HCT116 (cell line): Measurements from ENCODE around the gene DOCK3. TPM values are rescaled to one million over a fixed set of nuclear protein-coding genes. Genes with fewer than 3 reads are reported as not detected.
A peak's percentile ranks its signal among the peaks of the same experiment; 100 is the strongest.

Experiments used
- ATAC-seq: fragments of 200-7000 bp; cut with Tn5 transposase; 2 replicates; pipeline ENCODE4 v1.9.1; 2020; ENCODE audit warnings: mild to moderate bottlenecking, moderate library complexity
- BruUV-seq: library from RNA; stranded (reverse); fragments of 400-500 nt; replicated peaks from 2 replicates; lab custom pipeline; 2021; lab: Mats Ljungman, UMichigan
- CTCF ChIA-PET: fragments of 300-600 bp; sonication (Branson Sonifier 250); formaldehyde crosslinking; loops from one replicate; lab custom pipeline; 2021; ENCODE audit warnings: antibody characterized with exemption; lab: Charles Lee
- POLR2A ChIA-PET: fragments of 300-600, 350-600 bp; sonication (Branson Sonifier 250); formaldehyde crosslinking; loops from one replicate; lab custom pipeline; 2021; ENCODE audit warnings: antibody characterized with exemption; lab: Charles Lee
- RAD21 ChIA-PET, 2 experiments: fragments of 300-600 bp; sonication (Branson Sonifier 250); formaldehyde crosslinking; loops; one replicate each; lab custom pipeline; 2023; ENCODE audit warnings: low total read pairs in 2 of 2; ENCODE audit not compliant: uncharacterized antibody in 2 of 2, unreplicated experiment in 2 of 2, low non-redundant PET in 1 of 2; lab: Charles Lee
- DNase-seq: peaks from one replicate; pipeline ENCODE4 v3.0.0-alpha.2; 2010; ENCODE audit warnings: low read depth, low spot score
- H2AFZ ChIP-seq: fragments of 200-600 bp; shearing (Covaris generic), sonication (generic); 2 replicates; pipeline ENCODE4 v1.6.1; 2017; ENCODE audit warnings: low read depth, mixed run types, mixed read lengths, antibody characterized with exemption, low read length; ENCODE audit not compliant: poor library complexity, severe bottlenecking
- H3K27ac ChIP-seq: 2 replicates; pipeline ENCODE4 v1.5.1; 2012; ENCODE audit warnings: low read depth, low read length
- H3K27me3 ChIP-seq: fragments of 200-600 bp; sonication (generic); 2 replicates; pipeline ENCODE4 v1.6.1; 2016; ENCODE audit warnings: mixed run types, low read length, mixed read lengths; ENCODE audit not compliant: insufficient read depth
- H3K36me3 ChIP-seq, 2 experiments: fragments of 200-500 bp in 1 of 2; fragments of 200-600 bp in 1 of 2; sonication (Bioruptor generic) in 1 of 2; sonication (generic) in 1 of 2; 2 replicates each; pipeline versions ENCODE4 v1.5.1 to v1.6.1; 2014 to 2016; ENCODE audit warnings: low read length in 2 of 2, inconsistent platforms in 1 of 2, mixed read lengths in 1 of 2, mixed run types in 1 of 2; ENCODE audit not compliant: insufficient read depth in 2 of 2, control insufficient read depth in 1 of 2
- H3K4me1 ChIP-seq, 2 experiments: fragments of 200-600 bp in 1 of 2; sonication (generic) in 1 of 2; 2 replicates each; pipeline versions ENCODE4 v1.5.1 to v1.6.1; 2012 to 2017; ENCODE audit warnings: low read length in 2 of 2, inconsistent platforms in 1 of 2, mild to moderate bottlenecking in 1 of 2, mixed read lengths in 1 of 2, mixed run types in 1 of 2, moderate library complexity in 1 of 2; ENCODE audit not compliant: insufficient read depth in 2 of 2, control insufficient read depth in 1 of 2
- H3K4me2 ChIP-seq: fragments of 200-600 bp; sonication (generic); 2 replicates; pipeline ENCODE4 v1.6.1; 2017; ENCODE audit warnings: mixed run types, low read length, mixed read lengths
- H3K4me3 ChIP-seq, 2 experiments: fragments of 200-600 bp in 1 of 2; sonication (generic) in 1 of 2; replicated peaks in 1 of 2; 2 replicates each; pipeline ENCODE4 v1.5.1; 2011 to 2016; ENCODE audit warnings: low read length in 2 of 2, control low read depth in 1 of 2, low read depth in 1 of 2, mild to moderate bottlenecking in 1 of 2, mixed read lengths in 1 of 2, mixed run types in 1 of 2
- H3K79me2 ChIP-seq: fragments of 200-600 bp; sonication (generic); 2 replicates; pipeline ENCODE4 v1.6.1; 2017; ENCODE audit warnings: mild to moderate bottlenecking, mixed run types, low read length, moderate library complexity, mixed read lengths; ENCODE audit not compliant: insufficient read depth
- H3K9ac ChIP-seq: fragments of 200-600 bp; sonication (generic); 2 replicates; pipeline ENCODE4 v1.6.1; 2016; ENCODE audit warnings: low read length, mixed read lengths
- H3K9me2 ChIP-seq: fragments of 200-600 bp; sonication (generic), shearing (Covaris generic); 2 replicates; pipeline ENCODE4 v1.6.1; 2017; ENCODE audit warnings: mixed run types, mild to moderate bottlenecking, moderate library complexity; ENCODE audit not compliant: insufficient read depth
- H3K9me3 ChIP-seq, 2 experiments: fragments of 200-500 bp in 1 of 2; fragments of 200-600 bp in 1 of 2; sonication (Bioruptor generic) in 1 of 2; sonication (generic) in 1 of 2; 2 replicates each; pipeline ENCODE4 v1.6.1; 2014 to 2017; ENCODE audit warnings: low read length in 2 of 2, mixed read lengths in 2 of 2, inconsistent platforms in 1 of 2, low read depth in 1 of 2, mild to moderate bottlenecking in 1 of 2, mixed run types in 1 of 2, moderate library complexity in 1 of 2; ENCODE audit not compliant: control insufficient read depth in 1 of 2, insufficient read depth in 1 of 2
- H4K20me1 ChIP-seq: fragments of 200-600 bp; sonication (generic), shearing (Covaris generic); 2 replicates; pipeline ENCODE4 v1.6.1; 2017; ENCODE audit warnings: mixed run types, mild to moderate bottlenecking, moderate library complexity; ENCODE audit not compliant: insufficient read depth
- CBX3 ChIP-seq: IDR thresholded peaks from 2 replicates; pipeline ENCODE4 v1.6.1; 2012; ENCODE audit warnings: low read depth
- CEBPB ChIP-seq: IDR thresholded peaks from 2 replicates; pipeline ENCODE4 v1.6.1; 2012; ENCODE audit warnings: low read depth
- EGR1 ChIP-seq: IDR thresholded peaks from 2 replicates; pipeline ENCODE4 v1.6.1; 2012; ENCODE audit warnings: low read depth
- ELF1 ChIP-seq: IDR thresholded peaks from 2 replicates; pipeline ENCODE4 v1.6.1; 2012; ENCODE audit warnings: low read depth, borderline replicate concordance
- EZH2 ChIP-seq: fragments of 200-600 bp; sonication (generic); IDR thresholded peaks from 2 replicates; pipeline ENCODE4 v1.6.1; 2017; ENCODE audit warnings: antibody characterized with exemption, mixed run types
- POLR2A ChIP-seq: IDR thresholded peaks from 2 replicates; pipeline ENCODE4 v1.7.0; 2011; ENCODE audit warnings: borderline replicate concordance; ENCODE audit not compliant: insufficient read depth, insufficient read length; ENCODE audit errors: extremely low read depth
- POLR2AphosphoS5 ChIP-seq: IDR thresholded peaks from 2 replicates; pipeline ENCODE4 v1.6.1; 2011; ENCODE audit warnings: mild to moderate bottlenecking, low read depth, low read length, moderate library complexity
- RAD21 ChIP-seq: IDR thresholded peaks from 2 replicates; pipeline ENCODE4 v1.6.1; 2012; ENCODE audit warnings: low read depth, mild to moderate bottlenecking
- SRF ChIP-seq: IDR thresholded peaks from 2 replicates; pipeline ENCODE4 v1.6.1; 2012; ENCODE audit warnings: low read depth
- YY1 ChIP-seq: IDR thresholded peaks from 2 replicates; pipeline ENCODE4 v1.6.1; 2011; ENCODE audit warnings: low read length, low read depth, moderate library complexity, mild to moderate bottlenecking; ENCODE audit not compliant: insufficient replicate concordance; ENCODE audit errors: extremely low read depth
- intact Hi-C: fragments of 100-400 bp; cut with micrococcal nuclease; formaldehyde crosslinking; loops from 2 replicates; pipeline ENCODE4 v1.10.0; 2022
- total RNA-seq: library from RNA; stranded (reverse); gene quantifications from one replicate; pipeline ENCODE4 v1.2.1, GENCODE V29; 2021; ENCODE audit not compliant: unreplicated experiment
- TF ChIP-seq, protein P1 (sequence below): IDR thresholded peaks from 2 replicates; pipeline ENCODE4 v1.6.1; 2012
- TF ChIP-seq, protein P2 (sequence below): IDR thresholded peaks from 2 replicates; pipeline ENCODE4 v1.6.1; 2012
- TF ChIP-seq, protein P3 (sequence below): IDR thresholded peaks from 2 replicates; pipeline ENCODE4 v1.6.1; 2011; ENCODE audit warnings: mild to moderate bottlenecking, low read length, moderate library complexity; ENCODE audit not compliant: insufficient replicate concordance; ENCODE audit errors: extremely low read depth
- TF ChIP-seq, protein P4 (sequence below), 3 experiments: fragments of 200-600 bp in 1 of 3; sonication (generic) in 1 of 3; IDR thresholded peaks in 2 of 3; conservative IDR thresholded peaks in 1 of 3; 2 replicates each; pipeline ENCODE4 v1.5.1; 2012 to 2017; ENCODE audit warnings: low read depth in 2 of 3, low read length in 2 of 3, antibody characterized with exemption in 1 of 3, borderline replicate concordance in 1 of 3, control low read depth in 1 of 3, mild to moderate bottlenecking in 1 of 3, mixed read lengths in 1 of 3, mixed run types in 1 of 3, moderate library complexity in 1 of 3; ENCODE audit not compliant: insufficient read depth in 1 of 3

Gene DOCK3
- total RNA-seq, 1 experiment from 2014 or later, result 4.2 TPM

DNA sequence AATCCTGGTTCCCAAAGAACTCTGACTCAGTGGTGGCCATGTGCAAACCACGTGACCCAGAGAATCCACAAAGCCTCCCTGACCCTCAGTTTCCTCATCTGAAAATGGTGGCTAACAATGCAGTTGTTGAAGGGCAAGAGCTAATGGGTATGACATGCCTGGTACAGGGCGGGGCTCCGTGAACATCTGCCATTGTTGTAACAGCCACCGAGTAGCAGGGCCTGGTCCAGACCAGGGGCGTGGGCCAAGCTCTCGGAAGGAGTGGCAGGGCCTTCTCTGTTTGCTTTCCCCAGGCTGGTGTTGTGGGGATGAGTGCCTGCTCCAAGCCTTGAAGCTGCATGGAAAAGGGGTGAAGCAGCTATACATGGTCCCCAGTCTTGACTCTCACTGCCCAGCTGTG, 44.3 kb upstream of the DOCK3 start:
- Histone ChIP-seq H3K27me3 (no peaks in the 10 kb centered on the region), H3K9me2 (no peaks in the 10 kb centered on the region), H3K36me3 (peaks cover 0 to 3% of the 10 kb centered on the region in 2 experiments; a peak in 1 of 4 replicates), H2AFZ (no peak overlapping the region), H3K4me1 (peaks cover 45 to 76% of the 10 kb centered on the region in 2 experiments), H3K9ac (no peak overlapping the region), H4K20me1 (no peaks in the 10 kb centered on the region; the same call in 1 of the 2 replicates), H3K4me3 (no peak overlapping the region), H3K4me2 (peak overlapping the region; percentile 18), H3K79me2 (peaks cover 89% of the 10 kb centered on the region), H3K9me3 (no peaks in the 10 kb centered on the region), H3K27ac (no peak overlapping the region)
- no TSS peak for BruUV-seq
- TF ChIP-seq SRF (no peak), CBX3 (no peak), POLR2A (no peak), CEBPB (no peak), POLR2AphosphoS5 (no peak), EGR1 (no peak), EZH2 (no peak), ELF1 (no peak), YY1 (no peak), RAD21 (no peak)
- TF ChIP-seq, protein P1, sequence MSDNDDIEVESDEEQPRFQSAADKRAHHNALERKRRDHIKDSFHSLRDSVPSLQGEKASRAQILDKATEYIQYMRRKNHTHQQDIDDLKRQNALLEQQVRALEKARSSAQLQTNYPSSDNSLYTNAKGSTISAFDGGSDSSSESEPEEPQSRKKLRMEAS, result no peak
- TF ChIP-seq, protein P2, sequence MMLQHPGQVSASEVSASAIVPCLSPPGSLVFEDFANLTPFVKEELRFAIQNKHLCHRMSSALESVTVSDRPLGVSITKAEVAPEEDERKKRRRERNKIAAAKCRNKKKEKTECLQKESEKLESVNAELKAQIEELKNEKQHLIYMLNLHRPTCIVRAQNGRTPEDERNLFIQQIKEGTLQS, result no peak
- TF ChIP-seq, protein P3, sequence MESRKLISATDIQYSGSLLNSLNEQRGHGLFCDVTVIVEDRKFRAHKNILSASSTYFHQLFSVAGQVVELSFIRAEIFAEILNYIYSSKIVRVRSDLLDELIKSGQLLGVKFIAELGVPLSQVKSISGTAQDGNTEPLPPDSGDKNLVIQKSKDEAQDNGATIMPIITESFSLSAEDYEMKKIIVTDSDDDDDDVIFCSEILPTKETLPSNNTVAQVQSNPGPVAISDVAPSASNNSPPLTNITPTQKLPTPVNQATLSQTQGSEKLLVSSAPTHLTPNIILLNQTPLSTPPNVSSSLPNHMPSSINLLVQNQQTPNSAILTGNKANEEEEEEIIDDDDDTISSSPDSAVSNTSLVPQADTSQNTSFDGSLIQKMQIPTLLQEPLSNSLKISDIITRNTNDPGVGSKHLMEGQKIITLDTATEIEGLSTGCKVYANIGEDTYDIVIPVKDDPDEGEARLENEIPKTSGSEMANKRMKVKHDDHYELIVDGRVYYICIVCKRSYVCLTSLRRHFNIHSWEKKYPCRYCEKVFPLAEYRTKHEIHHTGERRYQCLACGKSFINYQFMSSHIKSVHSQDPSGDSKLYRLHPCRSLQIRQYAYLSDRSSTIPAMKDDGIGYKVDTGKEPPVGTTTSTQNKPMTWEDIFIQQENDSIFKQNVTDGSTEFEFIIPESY, result no peak
- TF ChIP-seq, protein P4, sequence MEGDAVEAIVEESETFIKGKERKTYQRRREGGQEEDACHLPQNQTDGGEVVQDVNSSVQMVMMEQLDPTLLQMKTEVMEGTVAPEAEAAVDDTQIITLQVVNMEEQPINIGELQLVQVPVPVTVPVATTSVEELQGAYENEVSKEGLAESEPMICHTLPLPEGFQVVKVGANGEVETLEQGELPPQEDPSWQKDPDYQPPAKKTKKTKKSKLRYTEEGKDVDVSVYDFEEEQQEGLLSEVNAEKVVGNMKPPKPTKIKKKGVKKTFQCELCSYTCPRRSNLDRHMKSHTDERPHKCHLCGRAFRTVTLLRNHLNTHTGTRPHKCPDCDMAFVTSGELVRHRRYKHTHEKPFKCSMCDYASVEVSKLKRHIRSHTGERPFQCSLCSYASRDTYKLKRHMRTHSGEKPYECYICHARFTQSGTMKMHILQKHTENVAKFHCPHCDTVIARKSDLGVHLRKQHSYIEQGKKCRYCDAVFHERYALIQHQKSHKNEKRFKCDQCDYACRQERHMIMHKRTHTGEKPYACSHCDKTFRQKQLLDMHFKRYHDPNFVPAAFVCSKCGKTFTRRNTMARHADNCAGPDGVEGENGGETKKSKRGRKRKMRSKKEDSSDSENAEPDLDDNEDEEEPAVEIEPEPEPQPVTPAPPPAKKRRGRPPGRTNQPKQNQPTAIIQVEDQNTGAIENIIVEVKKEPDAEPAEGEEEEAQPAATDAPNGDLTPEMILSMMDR (IDR thresholded peaks at IDR 0.05 in 2 of 3, conservative IDR thresholded peaks at IDR 0.05 in 1 of 3; ENCODE audit: borderline replicate concordance in 1 of 3, insufficient read depth in 1 of 3, low read depth in 2 of 3, low read length in 2 of 3), result no peak
- intact Hi-C loops, result no loop called here
- RAD21 ChIA-PET, result no interaction called here
- CTCF ChIA-PET, result no interaction called here
- no peak for DNase-seq
- ATAC-seq, result no peak
- POLR2A ChIA-PET, result no interaction called here
